Left lung (tissue), 10 donors: ENCODE data around the gene GHITM. TPM values are rescaled to one million over a fixed set of nuclear protein-coding genes. Genes with fewer than 3 reads are reported as not detected.
A peak's percentile ranks its signal among the peaks of the same experiment; 100 is the strongest.

Experiments used
- ATAC-seq: fragments of 200-7000 bp; cut with Tn5 transposase; one replicate; pipeline ENCODE4 v1.9.1; 2020; ENCODE audit warnings: moderate library complexity
- DNase-seq, 4 donors: peaks; one replicate each; pipeline ENCODE4 v3.0.0-alpha.2; 2013 to 2020
- H3K27ac ChIP-seq, 2 donors: fragments of 200-600 bp; sonication (generic) in 1 of 2; one replicate each; pipeline versions ENCODE4 v1.5.0 to v1.8.0; 2020 to 2021
- H3K27me3 ChIP-seq, 2 donors: fragments of 200-600 bp; sonication (generic) in 1 of 2; one replicate each; pipeline versions ENCODE4 v1.5.0 to v1.8.0; 2020 to 2021
- H3K36me3 ChIP-seq, 2 donors: fragments of 200-600 bp; sonication (generic) in 1 of 2; one replicate each; pipeline versions ENCODE4 v1.5.0 to v1.8.0; 2020 to 2021
- H3K4me1 ChIP-seq, 2 donors: fragments of 200-600 bp; one replicate each; pipeline ENCODE4 v1.8.0; 2021
- H3K4me3 ChIP-seq, 2 donors: fragments of 200-600 bp; sonication (generic) in 1 of 2; one replicate each; pipeline versions ENCODE4 v1.5.0 to v1.8.0; 2020 to 2021; ENCODE audit warnings: mild to moderate bottlenecking in 1 of 2
- H3K9me3 ChIP-seq, 2 donors: fragments of 200-600 bp; sonication (generic) in 1 of 2; one replicate each; pipeline versions ENCODE4 v1.5.0 to v1.8.0; 2020 to 2021
- CTCF ChIP-seq, 2 donors: fragments of 200-600 bp; sonication (generic) in 1 of 2; IDR thresholded peaks; one replicate each; pipeline versions ENCODE4 v1.5.0 to v1.8.0; 2021; ENCODE audit warnings: antibody characterized with exemption in 2 of 2
- intact Hi-C, 2 donors: fragments of 100-400 bp; cut with DNase I; formaldehyde crosslinking; loops; one replicate each; pipeline versions ENCODE4 v1.11.2 to v1.14.2; 2022
- polyA plus RNA-seq, 6 donors: library from polyadenylated mRNA; unstranded; fragments of 120-200 nt; gene quantifications; one replicate each; pipeline ENCODE4 v1.2.1, GENCODE V29; 2013; ENCODE audit not compliant: insufficient read length in 6 of 6
- total RNA-seq, 2 donors: library from RNA; stranded (reverse); fragmentation: NEBNext Ultra II Directional; extraction: Animal tissue kit (Norgen Biotek cat#: 25700); gene quantifications; one replicate each; pipeline ENCODE4 v1.2.1, GENCODE V29; 2021
- donor health status: DM: no; HTN: yes; CAD: no.
- donor health status: DM: no; HTN: no; CAD: no.

Gene GHITM
- total and polyA plus RNA-seq, 8 donors = 104 to 151 (median 120) TPM

- Histone ChIP-seq H3K4me1 (peaks cover 9 to 14% of the 10 kb centered on the region in 2 donors), H3K9me3 (no peaks in the 10 kb centered on the region), H3K27ac (no peak overlapping the region), H3K27me3 (peaks cover 26 to 75% of the 10 kb centered on the region in 2 donors), H3K4me3 (no peak overlapping the region), H3K36me3 (no peaks in the 10 kb centered on the region)
- no peak for DNase-seq
- TF ChIP-seq CTCF (IDR thresholded peaks at IDR 0.05) = no peak
- intact Hi-C loops = no loop called here
- ATAC-seq = peak; percentile 49
These were observed 57.6 kb downstream of the GHITM start for GRCh38 chr10:84196941-84197340.

- intact Hi-C loops = no loop called here
- Histone ChIP-seq H3K9me3 (no peaks in the 10 kb centered on the region), H3K36me3 (no peaks in the 10 kb centered on the region), H3K27me3 (peaks cover 26 to 68% of the 10 kb centered on the region in 2 donors), H3K4me1 (peaks cover 9 to 14% of the 10 kb centered on the region in 2 donors), H3K4me3 (no peak overlapping the region), H3K27ac (no peak overlapping the region)
- ATAC-seq (no peak), DNase-seq (no peak)
- TF ChIP-seq CTCF (IDR thresholded peaks at IDR 0.05) = no peak
These were observed 58.3 kb downstream of the GHITM start for GRCh38 chr10:84197643-84198042.

GRCh38 chr10:84198206-84198915 lies 59.1 kb downstream of the GHITM start:
- H3K4me3 ChIP-seq = no peak overlapping the region
- H3K27ac ChIP-seq = no peak overlapping the region
- H3K4me1 ChIP-seq = peaks cover 9 to 14% of the 10 kb centered on the region in 2 donors
- H3K9me3 ChIP-seq = no peaks in the 10 kb centered on the region
- H3K36me3 ChIP-seq = no peaks in the 10 kb centered on the region
- TF ChIP-seq CTCF (IDR thresholded peaks at IDR 0.05) = no peak
- DNase-seq (no peak), ATAC-seq (no peak)
- intact Hi-C loops = no loop called here
- H3K27me3 ChIP-seq = peaks cover 26 to 61% of the 10 kb centered on the region in 2 donors

GRCh38 chr10:84200537-84201243 lies 61.4 kb downstream of the GHITM start:
- Histone ChIP-seq H3K4me1 (no peaks in the 10 kb centered on the region), H3K9me3 (no peaks in the 10 kb centered on the region), H3K27ac (no peak overlapping the region), H3K36me3 (no peaks in the 10 kb centered on the region), H3K27me3 (peaks cover 5 to 38% of the 10 kb centered on the region in 2 donors), H3K4me3 (no peak overlapping the region)
- no peak for DNase-seq
- intact Hi-C loops = no loop called here
- ATAC-seq = no peak
- TF ChIP-seq CTCF (IDR thresholded peaks at IDR 0.05) = no peak

- Histone ChIP-seq H3K4me3 (no peak overlapping the region), H3K4me1 (no peaks in the 10 kb centered on the region), H3K36me3 (no peaks in the 10 kb centered on the region), H3K9me3 (no peaks in the 10 kb centered on the region), H3K27me3 (peaks cover 0 to 33% of the 10 kb centered on the region in 2 donors), H3K27ac (no peak overlapping the region)
- no peak for DNase-seq
- intact Hi-C loops = no loop called here
- ATAC-seq = no peak
- TF ChIP-seq CTCF (IDR thresholded peaks at IDR 0.05) = no peak
These were observed 61.9 kb downstream of the GHITM start for GRCh38 chr10:84201244-84201606.
